NT2/D1 (cell line): ENCODE data around the gene TMEM121B.

Experiments used
- YY1 ChIP-seq: IDR thresholded peaks from 2 replicates; pipeline ENCODE4 v1.6.1; 2011; ENCODE audit not compliant: insufficient read length, insufficient read depth
- ZNF274 ChIP-seq: IDR thresholded peaks from 2 replicates; pipeline ENCODE4 v1.6.1; 2011; ENCODE audit warnings: mild to moderate bottlenecking, low read depth, low read length

- TF ChIP-seq ZNF274 (no peak), YY1 (no peak)
Observed at GRCh38 chr22:17161991-17162390, 40.8 kb upstream of the TMEM121B start.
